Fibroblast of skin of abdomen (primary cell): ENCODE results near the gene CDPF1.

ENCODE experiments used
- DNase-seq: peaks from one replicate; pipeline ENCODE4 v3.0.0-alpha.2; 2013

CDPF1 gene

GRCh38 chr22:46256358-46256958 lies 6.4 kb upstream of the CDPF1 start:
- DNase-seq: no peak

GRCh38 chr22:46251816-46252380 lies 1.8 kb upstream of the CDPF1 start:
- DNase-seq: no peak

- DNase-seq: no peak
Observed at GRCh38 chr22:46251266-46251665, 1.2 kb upstream of the CDPF1 start.

GRCh38 chr22:46250783-46251125 lies 661 bp upstream of the CDPF1 start:
- DNase-seq: no peak

- no peak for DNase-seq
Observed at GRCh38 chr22:46247443-46247975, 2.6 kb downstream of the CDPF1 start.

- no peak for DNase-seq
Observed at GRCh38 chr22:46246178-46246577, 3.9 kb downstream of the CDPF1 start.

- no peak for DNase-seq
Observed at GRCh38 chr22:46245511-46245910, 4.6 kb downstream of the CDPF1 start.

GRCh38 chr22:46244771-46245170 lies 5.3 kb downstream of the CDPF1 start:
- no peak for DNase-seq

GRCh38 chr22:46242076-46242475 lies 8.0 kb downstream of the CDPF1 start:
- no peak for DNase-seq

- DNase-seq: no peak
Observed at GRCh38 chr22:46241396-46242007, 8.6 kb downstream of the CDPF1 start.

- no peak for DNase-seq
Observed at GRCh38 chr22:46240907-46241306, 9.2 kb downstream of the CDPF1 start.

- DNase-seq: no peak
Observed at GRCh38 chr22:46240506-46240905, 9.6 kb downstream of the CDPF1 start.

- no peak for DNase-seq
Observed at GRCh38 chr22:46240073-46240472, 10.0 kb downstream of the CDPF1 start.

- no peak for DNase-seq
Observed at GRCh38 chr22:46239261-46240048, 10.6 kb downstream of the CDPF1 start.

- no peak for DNase-seq
Observed at GRCh38 chr22:46238541-46238940, 11.6 kb downstream of the CDPF1 start.

GRCh38 chr22:46237453-46238124 lies 12.5 kb downstream of the CDPF1 start:
- no peak for DNase-seq

- DNase-seq: no peak
Observed at GRCh38 chr22:46234969-46235368, 15.1 kb downstream of the CDPF1 start.

GRCh38 chr22:46233231-46233630 lies 16.9 kb downstream of the CDPF1 start:
- no peak for DNase-seq

- DNase-seq: no peak
Observed at GRCh38 chr22:46230262-46230901, 19.7 kb downstream of the CDPF1 start.

GRCh38 chr22:46229701-46230100 lies 20.4 kb downstream of the CDPF1 start:
- no peak for DNase-seq

- DNase-seq: no peak
Observed at GRCh38 chr22:46226577-46226976, 23.5 kb downstream of the CDPF1 start.

GRCh38 chr22:46225631-46226030 lies 24.5 kb downstream of the CDPF1 start:
- no peak for DNase-seq
